Esophagus muscularis mucosa (tissue), 4 donors: ENCODE results near the gene ACER3.

Source experiments
- EP300 ChIP-seq: sonication (generic); formaldehyde crosslinking; IDR thresholded peaks from one replicate; pipeline ENCODE4 v1.6.1; 2017; ENCODE audit warnings: antibody characterized with exemption
- POLR2A ChIP-seq: fragments of 450-650 bp; IDR thresholded peaks from one replicate; pipeline ENCODE4 v1.6.1; 2017; ENCODE audit warnings: antibody characterized with exemption, moderate library complexity, mild to moderate bottlenecking, low read depth
- POLR2AphosphoS5 ChIP-seq, 2 donors: sonication (generic); formaldehyde crosslinking; IDR thresholded peaks; one replicate each; pipeline ENCODE4 v1.6.1; 2017; ENCODE audit warnings: antibody characterized with exemption in 2 of 2
- TF ChIP-seq, protein P1 (sequence below), 3 experiments: fragments of 200-600 bp in 2 of 3; fragments of 450-650 bp in 1 of 3; sonication (generic) in 2 of 3; IDR thresholded peaks; one replicate each; pipeline ENCODE4 v1.5.1; 2017 to 2019; ENCODE audit warnings: antibody characterized with exemption in 3 of 3, mild to moderate bottlenecking in 2 of 3, moderate library complexity in 1 of 3

DNA sequence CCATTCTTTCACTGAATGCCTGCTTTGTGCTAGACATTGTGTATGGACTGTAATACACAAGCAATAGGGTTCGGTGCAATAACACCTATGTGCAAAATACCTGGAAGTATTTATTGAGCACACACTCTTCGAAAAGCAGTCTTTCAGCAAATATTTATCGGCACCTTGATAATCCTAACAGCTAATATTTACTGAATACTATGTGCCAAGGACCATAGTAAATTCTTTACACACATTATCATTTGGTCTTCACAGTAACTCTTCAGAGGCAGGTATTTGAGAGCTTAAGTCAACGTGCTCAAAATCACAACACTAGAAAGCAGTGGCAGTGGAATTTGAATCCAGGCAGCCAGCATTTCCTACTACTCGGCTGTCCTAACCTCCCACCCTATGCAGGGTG, 175.7 kb downstream of the ACER3 start:
- TF ChIP-seq POLR2A (no peak), EP300 (no peak), POLR2AphosphoS5 (IDR thresholded peaks at IDR 0.05) (no peak)
- TF ChIP-seq, protein P1, sequence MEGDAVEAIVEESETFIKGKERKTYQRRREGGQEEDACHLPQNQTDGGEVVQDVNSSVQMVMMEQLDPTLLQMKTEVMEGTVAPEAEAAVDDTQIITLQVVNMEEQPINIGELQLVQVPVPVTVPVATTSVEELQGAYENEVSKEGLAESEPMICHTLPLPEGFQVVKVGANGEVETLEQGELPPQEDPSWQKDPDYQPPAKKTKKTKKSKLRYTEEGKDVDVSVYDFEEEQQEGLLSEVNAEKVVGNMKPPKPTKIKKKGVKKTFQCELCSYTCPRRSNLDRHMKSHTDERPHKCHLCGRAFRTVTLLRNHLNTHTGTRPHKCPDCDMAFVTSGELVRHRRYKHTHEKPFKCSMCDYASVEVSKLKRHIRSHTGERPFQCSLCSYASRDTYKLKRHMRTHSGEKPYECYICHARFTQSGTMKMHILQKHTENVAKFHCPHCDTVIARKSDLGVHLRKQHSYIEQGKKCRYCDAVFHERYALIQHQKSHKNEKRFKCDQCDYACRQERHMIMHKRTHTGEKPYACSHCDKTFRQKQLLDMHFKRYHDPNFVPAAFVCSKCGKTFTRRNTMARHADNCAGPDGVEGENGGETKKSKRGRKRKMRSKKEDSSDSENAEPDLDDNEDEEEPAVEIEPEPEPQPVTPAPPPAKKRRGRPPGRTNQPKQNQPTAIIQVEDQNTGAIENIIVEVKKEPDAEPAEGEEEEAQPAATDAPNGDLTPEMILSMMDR (IDR thresholded peaks at IDR 0.05): no peak
